LNCaP clone FGC (cell line): ENCODE data around the gene FGGY.
"Not testable (repeated sequence)": the region's sequence is repeated elsewhere in the genome, so short reads cannot be mapped to it uniquely, and the experiment has no call there.

Experiments used
- DNase-seq: peaks from one replicate; pipeline ENCODE4 v3.0.0-alpha.2; 2011; ENCODE audit warnings: low read depth
- H3K4me3 ChIP-seq: 2 replicates; pipeline ENCODE4 v1.5.1; 2011; ENCODE audit warnings: mild to moderate bottlenecking, low read depth, low read length, control low read depth
- TF ChIP-seq, protein P1 (sequence below): IDR thresholded peaks from 2 replicates; pipeline ENCODE4 v1.5.1; 2012; ENCODE audit warnings: mild to moderate bottlenecking; ENCODE audit not compliant: control insufficient read depth, insufficient read depth; ENCODE audit errors: extremely low read depth

The FGGY gene

DNA sequence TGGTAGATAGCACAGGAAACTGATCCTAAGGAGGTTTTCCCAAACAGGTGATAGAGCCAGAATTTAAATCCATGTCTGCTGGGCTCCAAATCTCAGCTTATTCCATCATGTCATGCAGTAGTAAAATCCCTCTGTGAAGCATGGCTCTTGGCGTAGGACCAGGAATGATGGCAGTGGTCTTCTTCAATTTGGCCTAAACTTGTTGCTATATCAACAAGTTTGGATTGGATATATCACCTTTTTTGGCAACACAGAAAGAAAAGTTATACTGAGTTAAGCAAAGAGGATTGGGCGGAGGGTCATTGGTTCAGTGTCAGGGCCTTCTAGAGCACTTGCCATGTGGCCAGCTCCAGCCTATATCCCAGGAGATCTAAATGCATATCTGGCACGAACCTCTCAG is 52.2 kb downstream of the FGGY start:
- DNase-seq, result no peak
- no peak overlapping the region for H3K4me3 ChIP-seq
- TF ChIP-seq, protein P1, sequence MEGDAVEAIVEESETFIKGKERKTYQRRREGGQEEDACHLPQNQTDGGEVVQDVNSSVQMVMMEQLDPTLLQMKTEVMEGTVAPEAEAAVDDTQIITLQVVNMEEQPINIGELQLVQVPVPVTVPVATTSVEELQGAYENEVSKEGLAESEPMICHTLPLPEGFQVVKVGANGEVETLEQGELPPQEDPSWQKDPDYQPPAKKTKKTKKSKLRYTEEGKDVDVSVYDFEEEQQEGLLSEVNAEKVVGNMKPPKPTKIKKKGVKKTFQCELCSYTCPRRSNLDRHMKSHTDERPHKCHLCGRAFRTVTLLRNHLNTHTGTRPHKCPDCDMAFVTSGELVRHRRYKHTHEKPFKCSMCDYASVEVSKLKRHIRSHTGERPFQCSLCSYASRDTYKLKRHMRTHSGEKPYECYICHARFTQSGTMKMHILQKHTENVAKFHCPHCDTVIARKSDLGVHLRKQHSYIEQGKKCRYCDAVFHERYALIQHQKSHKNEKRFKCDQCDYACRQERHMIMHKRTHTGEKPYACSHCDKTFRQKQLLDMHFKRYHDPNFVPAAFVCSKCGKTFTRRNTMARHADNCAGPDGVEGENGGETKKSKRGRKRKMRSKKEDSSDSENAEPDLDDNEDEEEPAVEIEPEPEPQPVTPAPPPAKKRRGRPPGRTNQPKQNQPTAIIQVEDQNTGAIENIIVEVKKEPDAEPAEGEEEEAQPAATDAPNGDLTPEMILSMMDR, result no peak

DNA sequence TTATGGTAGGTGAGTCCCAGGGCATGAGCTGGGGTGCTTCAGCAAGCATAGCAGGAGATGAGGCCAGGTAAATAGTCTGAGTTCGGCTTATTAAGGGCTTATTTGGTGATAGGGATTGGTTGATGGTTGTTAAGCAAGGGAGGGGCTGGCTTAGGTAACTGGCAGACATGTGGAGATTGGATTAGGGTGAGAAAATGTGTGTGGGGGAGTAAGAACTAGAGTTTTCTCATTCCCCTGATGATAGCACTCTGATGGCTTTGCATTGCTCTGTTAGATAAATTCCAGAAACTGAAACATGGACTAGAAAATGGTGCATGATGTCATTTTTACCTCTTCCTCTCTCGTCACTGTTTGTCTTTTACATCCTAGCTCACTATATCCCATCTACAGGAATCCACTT is 53.6 kb downstream of the FGGY start:
- no peak for DNase-seq
- no peak overlapping the region for H3K4me3 ChIP-seq
- TF ChIP-seq, protein P1, result no peak

GRCh38 chr1:59352065-59352464 is 55.2 kb downstream of the FGGY start:
- no peak for DNase-seq
- H3K4me3 ChIP-seq, result no peak overlapping the region
- TF ChIP-seq, protein P1, result no peak

DNA sequence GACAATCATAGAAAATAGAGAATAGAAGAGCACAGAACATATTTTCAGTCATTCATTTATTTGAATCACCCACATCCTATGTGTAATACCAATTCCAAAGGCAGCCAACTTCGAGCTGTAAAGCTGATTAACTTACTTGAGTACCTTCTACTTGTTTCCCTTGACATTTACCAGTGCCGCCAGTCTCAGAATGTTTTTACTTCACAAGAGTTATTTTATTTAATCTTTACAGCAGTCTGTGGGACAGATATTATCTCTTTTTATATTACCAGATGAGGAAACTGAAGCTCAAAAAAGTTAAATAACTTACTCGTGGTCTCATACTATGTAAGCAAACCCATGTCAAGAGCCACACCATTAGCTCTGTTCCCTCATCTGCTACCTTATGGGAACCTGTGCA is 56.6 kb downstream of the FGGY start:
- TF ChIP-seq, protein P1, result no peak
- no peak for DNase-seq
- H3K4me3 ChIP-seq, result no peak overlapping the region

GRCh38 chr1:59354239-59354638 is 57.3 kb downstream of the FGGY start:
- H3K4me3 ChIP-seq, DNase-seq: not testable (repeated sequence)

GRCh38 chr1:59354709-59355337 is 57.9 kb downstream of the FGGY start:
- TF ChIP-seq, protein P1, result no peak
- DNase-seq, result no peak
- no peak overlapping the region for H3K4me3 ChIP-seq

- DNase-seq, result no peak
- H3K4me3 ChIP-seq, result no peak overlapping the region
- TF ChIP-seq, protein P1, result no peak
Observed at GRCh38 chr1:59355361-59355760, 58.5 kb downstream of the FGGY start.
